HEK293 (cell line): Measurements from ENCODE around the gene PGAP1.

Experiments
- CTCF ChIA-PET: fragments of 350-600 bp; formaldehyde crosslinking; extraction: SDS; loops from one replicate; lab custom pipeline; 2021; ENCODE audit warnings: antibody characterized with exemption; lab: Yijun Ruan, JAX
- POLR2A ChIA-PET: fragments of 300-600 bp; formaldehyde crosslinking; extraction: SDS; loops from one replicate; lab custom pipeline; 2020; ENCODE audit warnings: antibody characterized with exemption, inconsistent platforms; lab: Yijun Ruan, JAX
- H3K27ac ChIP-seq: fragments of 200-500 bp; sonication (Bioruptor generic); 2 replicates; pipeline ENCODE4 v1.5.1; 2014; ENCODE audit warnings: low read depth, low read length, control low read depth, inconsistent platforms; ENCODE audit errors: extremely low read depth
- H3K36me3 ChIP-seq, 2 experiments: fragments of 200-500 bp in 1 of 2; sonication (Bioruptor generic) in 1 of 2; 1 replicate in 1 of 2; 2 replicates in 1 of 2; pipeline ENCODE4 v1.5.1; 2014 to 2017; ENCODE audit warnings: inconsistent platforms in 2 of 2, low read length in 2 of 2; ENCODE audit not compliant: control insufficient read depth in 2 of 2, insufficient read depth in 1 of 2
- H3K4me1 ChIP-seq: fragments of 200-500 bp; sonication (Bioruptor generic); 2 replicates; pipeline ENCODE4 v1.5.1; 2014; ENCODE audit warnings: mild to moderate bottlenecking, low read length, inconsistent platforms; ENCODE audit not compliant: control insufficient read depth, insufficient read depth
- H3K4me3 ChIP-seq: 2 replicates; pipeline ENCODE4 v1.5.1; 2011; ENCODE audit warnings: low read depth, mild to moderate bottlenecking, control low read depth, low read length, moderate library complexity
- H3K9me3 ChIP-seq: fragments of 200-500 bp; sonication (Bioruptor generic); 2 replicates; pipeline ENCODE4 v1.5.1; 2014; ENCODE audit warnings: low read depth, low read length, inconsistent platforms; ENCODE audit not compliant: control insufficient read depth, insufficient read depth
- KLF1 ChIP-seq: fragments of 450-650 bp; formaldehyde crosslinking; IDR thresholded peaks from 2 replicates; pipeline ENCODE4 v1.5.1; 2016; ENCODE audit warnings: missing biosample characterization, missing genetic modification characterization
- OSR2 ChIP-seq: fragments of 450-650 bp; formaldehyde crosslinking; IDR thresholded peaks from 2 replicates; pipeline ENCODE4 v1.5.1; 2016; ENCODE audit warnings: missing biosample characterization, missing genetic modification characterization
- PBX3 ChIP-seq: sonication (generic); formaldehyde crosslinking; IDR thresholded peaks from 2 replicates; pipeline ENCODE4 v1.8.1; 2022; ENCODE audit warnings: mild to moderate bottlenecking, moderate library complexity, missing genetic modification reagents
- SCRT1 ChIP-seq: fragments of 450-650 bp; formaldehyde crosslinking; IDR thresholded peaks from 2 replicates; pipeline ENCODE4 v1.5.1; 2016; ENCODE audit warnings: missing biosample characterization, missing genetic modification characterization, borderline replicate concordance
- SETDB1 ChIP-seq: IDR thresholded peaks from one replicate; pipeline ENCODE4 v1.6.1; 2017; ENCODE audit warnings: mild to moderate bottlenecking, low read length, moderate library complexity, mixed read lengths; ENCODE audit not compliant: insufficient read length
- YY2 ChIP-seq: fragments of 450-650 bp; formaldehyde crosslinking; IDR thresholded peaks from 2 replicates; pipeline ENCODE4 v1.5.1; 2016; ENCODE audit warnings: missing biosample characterization, missing genetic modification characterization
- ZBTB1 ChIP-seq: fragments of 450-650 bp; formaldehyde crosslinking; IDR thresholded peaks from 2 replicates; pipeline ENCODE4 v1.5.1; 2016; ENCODE audit warnings: missing biosample characterization, missing genetic modification characterization
- ZEB2 ChIP-seq: fragments of 450-650 bp; formaldehyde crosslinking; IDR thresholded peaks from 2 replicates; pipeline ENCODE4 v1.5.1; 2016; ENCODE audit warnings: missing biosample characterization, missing genetic modification characterization
- ZFHX2 ChIP-seq: fragments of 450-650 bp; formaldehyde crosslinking; conservative IDR thresholded peaks from 2 replicates; pipeline ENCODE4 v1.5.1; 2016; ENCODE audit warnings: missing biosample characterization, missing genetic modification characterization
- ZNF138 ChIP-seq: fragments of 450-650 bp; formaldehyde crosslinking; IDR thresholded peaks from 2 replicates; pipeline ENCODE4 v1.5.1; 2016; ENCODE audit warnings: missing biosample characterization, missing genetic modification characterization, borderline replicate concordance
- ZNF24 ChIP-seq: fragments of 450-650 bp; formaldehyde crosslinking; IDR thresholded peaks from 2 replicates; pipeline ENCODE4 v1.5.1; 2016; ENCODE audit warnings: missing biosample characterization, missing genetic modification characterization
- ZNF266 ChIP-seq: fragments of 450-650 bp; formaldehyde crosslinking; IDR thresholded peaks from 2 replicates; pipeline ENCODE4 v1.5.1; 2016; ENCODE audit warnings: missing biosample characterization, missing genetic modification characterization, low read depth
- ZNF302 ChIP-seq: fragments of 450-650 bp; formaldehyde crosslinking; IDR thresholded peaks from 2 replicates; pipeline ENCODE4 v1.5.1; 2016; ENCODE audit warnings: missing biosample characterization, missing genetic modification characterization, low read depth
- ZNF311 ChIP-seq: fragments of 450-650 bp; formaldehyde crosslinking; IDR thresholded peaks from 2 replicates; pipeline ENCODE4 v1.5.1; 2017; ENCODE audit warnings: missing biosample characterization, missing genetic modification characterization, borderline replicate concordance
- ZNF350 ChIP-seq: fragments of 450-650 bp; formaldehyde crosslinking; IDR thresholded peaks from 2 replicates; pipeline ENCODE4 v1.5.0; 2017; ENCODE audit warnings: missing biosample characterization, mild to moderate bottlenecking, missing genetic modification characterization
- ZNF549 ChIP-seq: fragments of 450-650 bp; IDR thresholded peaks from 2 replicates; pipeline ENCODE4 v1.5.1; 2018; ENCODE audit warnings: missing biosample characterization, missing genetic modification characterization, mild to moderate bottlenecking, inconsistent platforms, moderate library complexity
- ZXDB ChIP-seq: fragments of 450-650 bp; formaldehyde crosslinking; IDR thresholded peaks from 2 replicates; pipeline ENCODE4 v1.5.1; 2016; ENCODE audit warnings: missing biosample characterization, missing genetic modification characterization
- TF ChIP-seq, protein P1 (sequence below): fragments of 450-650 bp; formaldehyde crosslinking; conservative IDR thresholded peaks from 2 replicates; pipeline ENCODE4 v1.5.1; 2016; ENCODE audit warnings: low read depth, missing biosample characterization, missing genetic modification characterization
- TF ChIP-seq, protein P2 (sequence below): fragments of 450-650 bp; formaldehyde crosslinking; IDR thresholded peaks from 2 replicates; pipeline ENCODE4 v1.5.1; 2016; ENCODE audit warnings: missing biosample characterization, missing genetic modification characterization
- TF ChIP-seq, protein P3 (sequence below): fragments of 450-650 bp; formaldehyde crosslinking; IDR thresholded peaks from 2 replicates; pipeline ENCODE4 v1.5.1; 2016; ENCODE audit warnings: missing biosample characterization, missing genetic modification characterization

The PGAP1 gene

DNA sequence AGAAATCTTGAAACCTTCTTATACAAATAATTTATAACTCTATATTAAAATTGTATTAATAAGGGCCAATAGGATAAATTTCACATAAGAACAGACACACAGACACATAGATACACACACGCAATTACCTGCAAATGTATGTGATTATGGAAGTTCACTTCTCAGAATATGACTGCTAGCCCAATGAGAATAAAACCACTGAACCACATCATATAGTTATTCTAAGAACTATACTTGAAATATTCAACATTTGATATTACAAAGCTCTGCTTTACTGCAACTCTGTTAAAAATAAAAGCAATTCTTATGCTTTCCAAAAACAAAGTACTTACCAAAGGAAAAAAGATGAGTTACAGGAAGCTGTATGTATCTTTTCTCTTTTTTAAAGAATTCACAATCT, 51.1 kb downstream of the PGAP1 start:
- Histone ChIP-seq H3K36me3 (peaks cover 40 to 60% of the 10 kb centered on the region in 2 experiments), H3K4me3 (no peak overlapping the region), H3K9me3 (no peaks in the 10 kb centered on the region), H3K4me1 (no peaks in the 10 kb centered on the region), H3K27ac (no peak overlapping the region)
- TF ChIP-seq ZNF266 (tag by site-specific recombination), result no peak
- TF ChIP-seq YY2 (tag by site-specific recombination), result no peak
- TF ChIP-seq ZXDB (tag by site-specific recombination), result no peak
- TF ChIP-seq SCRT1 (tag by site-specific recombination), result no peak
- TF ChIP-seq ZEB2 (tag by site-specific recombination), result no peak
- no peak for TF ChIP-seq ZNF302 (tag by site-specific recombination)
- no peak for TF ChIP-seq ZNF549 (tag by site-specific recombination)
- no peak for TF ChIP-seq OSR2 (tag by site-specific recombination)
- TF ChIP-seq PBX3 (CRISPR knock-in tag), result no peak
- TF ChIP-seq ZBTB1 (tag by site-specific recombination), result no peak
- TF ChIP-seq ZNF311 (tag by site-specific recombination), result no peak
- no peak for TF ChIP-seq SETDB1
- no peak for TF ChIP-seq ZNF138 (tag by site-specific recombination)
- TF ChIP-seq, protein P1, sequence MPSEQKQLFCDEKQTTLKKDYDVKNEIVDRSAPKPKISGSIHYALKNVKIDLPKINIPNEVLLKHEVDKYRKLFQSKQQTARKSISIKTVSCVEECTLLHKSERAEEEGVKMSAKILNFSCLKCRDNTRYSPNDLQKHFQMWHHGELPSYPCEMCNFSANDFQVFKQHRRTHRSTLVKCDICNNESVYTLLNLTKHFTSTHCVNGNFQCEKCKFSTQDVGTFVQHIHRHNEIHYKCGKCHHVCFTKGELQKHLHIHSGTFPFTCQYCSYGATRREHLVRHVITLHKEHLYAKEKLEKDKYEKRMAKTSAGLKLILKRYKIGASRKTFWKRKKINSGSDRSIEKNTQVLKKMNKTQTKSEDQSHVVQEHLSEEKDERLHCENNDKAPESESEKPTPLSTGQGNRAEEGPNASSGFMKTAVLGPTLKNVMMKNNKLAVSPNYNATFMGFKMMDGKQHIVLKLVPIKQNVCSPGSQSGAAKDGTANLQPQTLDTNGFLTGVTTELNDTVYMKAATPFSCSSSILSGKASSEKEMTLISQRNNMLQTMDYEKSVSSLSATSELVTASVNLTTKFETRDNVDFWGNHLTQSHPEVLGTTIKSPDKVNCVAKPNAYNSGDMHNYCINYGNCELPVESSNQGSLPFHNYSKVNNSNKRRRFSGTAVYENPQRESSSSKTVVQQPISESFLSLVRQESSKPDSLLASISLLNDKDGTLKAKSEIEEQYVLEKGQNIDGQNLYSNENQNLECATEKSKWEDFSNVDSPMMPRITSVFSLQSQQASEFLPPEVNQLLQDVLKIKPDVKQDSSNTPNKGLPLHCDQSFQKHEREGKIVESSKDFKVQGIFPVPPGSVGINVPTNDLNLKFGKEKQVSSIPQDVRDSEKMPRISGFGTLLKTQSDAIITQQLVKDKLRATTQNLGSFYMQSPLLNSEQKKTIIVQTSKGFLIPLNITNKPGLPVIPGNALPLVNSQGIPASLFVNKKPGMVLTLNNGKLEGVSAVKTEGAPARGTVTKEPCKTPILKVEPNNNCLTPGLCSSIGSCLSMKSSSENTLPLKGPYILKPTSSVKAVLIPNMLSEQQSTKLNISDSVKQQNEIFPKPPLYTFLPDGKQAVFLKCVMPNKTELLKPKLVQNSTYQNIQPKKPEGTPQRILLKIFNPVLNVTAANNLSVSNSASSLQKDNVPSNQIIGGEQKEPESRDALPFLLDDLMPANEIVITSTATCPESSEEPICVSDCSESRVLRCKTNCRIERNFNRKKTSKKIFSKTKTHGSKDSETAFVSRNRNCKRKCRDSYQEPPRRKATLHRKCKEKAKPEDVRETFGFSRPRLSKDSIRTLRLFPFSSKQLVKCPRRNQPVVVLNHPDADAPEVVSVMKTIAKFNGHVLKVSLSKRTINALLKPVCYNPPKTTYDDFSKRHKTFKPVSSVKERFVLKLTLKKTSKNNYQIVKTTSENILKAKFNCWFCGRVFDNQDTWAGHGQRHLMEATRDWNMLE (tag by site-specific recombination), result no peak
- TF ChIP-seq ZFHX2 (tag by site-specific recombination), result no peak
- TF ChIP-seq, protein P2, sequence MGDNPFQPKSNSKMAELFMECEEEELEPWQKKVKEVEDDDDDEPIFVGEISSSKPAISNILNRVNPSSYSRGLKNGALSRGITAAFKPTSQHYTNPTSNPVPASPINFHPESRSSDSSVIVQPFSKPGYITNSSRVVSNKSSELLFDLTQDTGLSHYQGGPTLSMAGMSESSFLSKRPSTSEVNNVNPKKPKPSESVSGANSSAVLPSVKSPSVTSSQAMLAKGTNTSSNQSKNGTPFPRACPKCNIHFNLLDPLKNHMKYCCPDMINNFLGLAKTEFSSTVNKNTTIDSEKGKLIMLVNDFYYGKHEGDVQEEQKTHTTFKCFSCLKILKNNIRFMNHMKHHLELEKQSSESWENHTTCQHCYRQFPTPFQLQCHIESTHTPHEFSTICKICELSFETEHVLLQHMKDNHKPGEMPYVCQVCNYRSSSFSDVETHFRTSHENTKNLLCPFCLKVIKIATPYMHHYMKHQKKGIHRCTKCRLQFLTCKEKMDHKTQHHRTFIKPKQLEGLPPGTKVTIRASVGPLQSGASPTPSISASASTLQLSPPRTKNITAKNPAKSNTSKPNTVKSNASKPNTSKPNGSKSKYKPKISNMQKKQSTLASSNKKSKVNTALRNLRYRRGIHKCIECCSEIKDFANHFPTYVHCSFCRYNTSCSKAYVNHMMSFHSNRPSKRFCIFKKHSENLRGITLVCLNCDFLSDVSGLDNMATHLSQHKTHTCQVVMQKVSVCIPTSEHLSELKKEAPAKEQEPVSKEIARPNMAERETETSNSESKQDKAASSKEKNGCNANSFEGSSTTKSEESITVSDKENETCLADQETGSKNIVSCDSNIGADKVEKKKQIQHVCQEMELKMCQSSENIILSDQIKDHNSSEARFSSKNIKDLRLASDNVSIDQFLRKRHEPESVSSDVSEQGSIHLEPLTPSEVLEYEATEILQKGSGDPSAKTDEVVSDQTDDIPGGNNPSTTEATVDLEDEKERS (tag by site-specific recombination), result no peak
- TF ChIP-seq ZNF24, result no peak
- no peak for TF ChIP-seq ZNF350 (tag by site-specific recombination)
- no peak for TF ChIP-seq KLF1 (tag by site-specific recombination)
- TF ChIP-seq, protein P3, sequence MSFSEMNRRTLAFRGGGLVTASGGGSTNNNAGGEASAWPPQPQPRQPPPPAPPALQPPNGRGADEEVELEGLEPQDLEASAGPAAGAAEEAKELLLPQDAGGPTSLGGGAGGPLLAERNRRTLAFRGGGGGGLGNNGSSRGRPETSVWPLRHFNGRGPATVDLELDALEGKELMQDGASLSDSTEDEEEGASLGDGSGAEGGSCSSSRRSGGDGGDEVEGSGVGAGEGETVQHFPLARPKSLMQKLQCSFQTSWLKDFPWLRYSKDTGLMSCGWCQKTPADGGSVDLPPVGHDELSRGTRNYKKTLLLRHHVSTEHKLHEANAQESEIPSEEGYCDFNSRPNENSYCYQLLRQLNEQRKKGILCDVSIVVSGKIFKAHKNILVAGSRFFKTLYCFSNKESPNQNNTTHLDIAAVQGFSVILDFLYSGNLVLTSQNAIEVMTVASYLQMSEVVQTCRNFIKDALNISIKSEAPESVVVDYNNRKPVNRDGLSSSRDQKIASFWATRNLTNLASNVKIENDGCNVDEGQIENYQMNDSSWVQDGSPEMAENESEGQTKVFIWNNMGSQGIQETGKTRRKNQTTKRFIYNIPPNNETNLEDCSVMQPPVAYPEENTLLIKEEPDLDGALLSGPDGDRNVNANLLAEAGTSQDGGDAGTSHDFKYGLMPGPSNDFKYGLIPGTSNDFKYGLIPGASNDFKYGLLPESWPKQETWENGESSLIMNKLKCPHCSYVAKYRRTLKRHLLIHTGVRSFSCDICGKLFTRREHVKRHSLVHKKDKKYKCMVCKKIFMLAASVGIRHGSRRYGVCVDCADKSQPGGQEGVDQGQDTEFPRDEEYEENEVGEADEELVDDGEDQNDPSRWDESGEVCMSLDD (tag by site-specific recombination), result no peak
- ChIA-PET CTCF (interaction anchor here (1.6 kb wide), 1 partner anchor 36 kb away, joined by 3 read pairs; no protein-coding TSS in a partner anchor), POLR2A (no interaction called here)
